ENCODE results near the gene CD6. TPM values are rescaled to one million over a fixed set of nuclear protein-coding genes. Genes with fewer than 3 reads are reported as not detected.
A peak's percentile ranks its signal among the peaks of the same experiment; 100 is the strongest.

Gene CD6
- total RNA-seq, 1 experiment from 2014 or later = not detected

DNA sequence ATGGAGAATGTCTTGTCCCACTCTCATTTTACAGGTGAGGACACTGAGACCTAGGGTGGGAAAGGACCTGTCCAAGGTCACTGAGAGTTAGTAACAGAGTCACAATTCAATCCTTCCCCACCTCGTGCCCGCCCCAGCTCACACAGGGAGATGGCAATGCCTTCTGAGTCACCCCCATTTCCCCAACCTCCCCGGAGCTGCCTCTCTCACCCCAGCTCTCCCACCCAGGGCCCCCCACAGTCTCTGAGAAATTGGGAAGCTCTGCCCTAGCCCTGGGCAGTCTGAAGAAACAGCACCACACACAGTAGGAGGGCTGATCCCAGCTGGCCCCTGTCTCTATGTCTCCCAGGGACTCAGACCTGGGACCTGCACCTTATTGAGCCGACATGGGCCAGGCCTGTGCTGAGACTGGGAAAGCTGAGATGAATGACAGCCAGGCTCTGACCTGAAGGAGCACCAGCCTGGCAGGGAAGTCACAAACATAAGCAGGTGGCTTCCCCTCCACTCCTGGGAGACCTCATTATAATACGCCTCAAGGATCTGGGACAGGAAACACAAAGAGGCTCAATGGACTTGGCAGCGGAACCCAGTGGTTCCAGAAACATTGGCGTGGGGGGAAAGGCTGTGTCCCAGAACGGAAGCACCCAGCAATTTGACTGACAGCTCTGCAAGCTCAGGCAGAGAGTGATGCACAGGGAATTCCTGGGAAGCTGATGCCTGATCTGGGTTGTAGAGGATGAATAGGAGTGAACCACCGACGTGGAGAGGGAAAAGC, 51.0 kb downstream of the CD6 start:
- Histone ChIP-seq H3K23me2 (ENCODE audit: insufficient read length, low read depth, low read length, poor library complexity, severe bottlenecking) (peaks cover 3% of the 10 kb centered on the region), H4K20me1 (ENCODE audit: control insufficient read depth, insufficient read depth, insufficient read length) (no peaks in the 10 kb centered on the region), H3K4ac (ENCODE audit: low read depth, low read length) (no peak overlapping the region), H2AK5ac (ENCODE audit: insufficient read length, low read length) (no peak overlapping the region), H3K79me2 (ENCODE audit: insufficient read depth, low read length) (no peaks in the 10 kb centered on the region), H2AFZ (ENCODE audit: low read length) (no peak overlapping the region), H3K14ac (ENCODE audit: insufficient read depth, low read length) (no peak overlapping the region), H3T11ph (ENCODE audit: low read length) (no peak overlapping the region), H2BK5ac (ENCODE audit: insufficient read length, low read length) (no peak overlapping the region), H3K4me2 (ENCODE audit: insufficient read depth, insufficient read length, low read length) (peak overlapping the region; percentile 9), H4K8ac (replicated peaks; ENCODE audit: insufficient read length, low read depth, low read length) (no peak overlapping the region), H3K79me1 (ENCODE audit: insufficient read depth, low read depth, low read length, poor library complexity, severe bottlenecking) (no peaks in the 10 kb centered on the region), H3K9me3 (ENCODE audit: control insufficient read depth, low read depth, low read length) (no peaks in the 10 kb centered on the region), H3K23ac (ENCODE audit: insufficient read length, low read depth, low read length) (no peak overlapping the region), H3K18ac (ENCODE audit: insufficient read length, low read depth, low read length) (no peak overlapping the region), H2BK15ac (ENCODE audit: low read depth, low read length) (no peak overlapping the region), H2BK120ac (ENCODE audit: low read depth, low read length, poor library complexity, severe bottlenecking) (no peak overlapping the region), H4K91ac (ENCODE audit: insufficient read length, low read depth, low read length) (no peak overlapping the region), H2BK20ac (ENCODE audit: low read depth, low read length, poor library complexity, severe bottlenecking) (no peak overlapping the region), H3K56ac (ENCODE audit: insufficient read length, low read depth, low read length) (no peak overlapping the region), H3K4me1 (ENCODE audit: insufficient read depth, low read length) (no peaks in the 10 kb centered on the region; the same call in 1 of the 2 replicates), H2BK12ac (ENCODE audit: insufficient read length, low read depth, low read length) (no peak overlapping the region), H3K27ac (ENCODE audit: insufficient read length, low read depth, low read length) (no peak overlapping the region), H3K27me3 (ENCODE audit: insufficient read depth, low read length) (peaks cover 3% of the 10 kb centered on the region; the same call in 1 of the 2 replicates), H4K5ac (ENCODE audit: insufficient read length, low read depth, low read length) (no peak overlapping the region), H3K9ac (ENCODE audit: extremely low read depth, insufficient read length, low read length) (no peak overlapping the region)
- TF ChIP-seq, protein P1, sequence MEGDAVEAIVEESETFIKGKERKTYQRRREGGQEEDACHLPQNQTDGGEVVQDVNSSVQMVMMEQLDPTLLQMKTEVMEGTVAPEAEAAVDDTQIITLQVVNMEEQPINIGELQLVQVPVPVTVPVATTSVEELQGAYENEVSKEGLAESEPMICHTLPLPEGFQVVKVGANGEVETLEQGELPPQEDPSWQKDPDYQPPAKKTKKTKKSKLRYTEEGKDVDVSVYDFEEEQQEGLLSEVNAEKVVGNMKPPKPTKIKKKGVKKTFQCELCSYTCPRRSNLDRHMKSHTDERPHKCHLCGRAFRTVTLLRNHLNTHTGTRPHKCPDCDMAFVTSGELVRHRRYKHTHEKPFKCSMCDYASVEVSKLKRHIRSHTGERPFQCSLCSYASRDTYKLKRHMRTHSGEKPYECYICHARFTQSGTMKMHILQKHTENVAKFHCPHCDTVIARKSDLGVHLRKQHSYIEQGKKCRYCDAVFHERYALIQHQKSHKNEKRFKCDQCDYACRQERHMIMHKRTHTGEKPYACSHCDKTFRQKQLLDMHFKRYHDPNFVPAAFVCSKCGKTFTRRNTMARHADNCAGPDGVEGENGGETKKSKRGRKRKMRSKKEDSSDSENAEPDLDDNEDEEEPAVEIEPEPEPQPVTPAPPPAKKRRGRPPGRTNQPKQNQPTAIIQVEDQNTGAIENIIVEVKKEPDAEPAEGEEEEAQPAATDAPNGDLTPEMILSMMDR (conservative IDR thresholded peaks at IDR 0.05) = no peak
- no CpG with 5 or more reads among the region's 10 CpGs for WGBS (ENCODE audit: extremely low coverage, insufficient read length, low lambda C conversion rate)
- no peak for DNase-seq
- peak overlapping the region in 1 of 2 experiments; percentile 71; a peak in 1 of 5 replicates for H3K4me3 Mint-ChIP-seq
- peaks cover 91% of the 10 kb centered on the region for H3K27me3 Mint-ChIP-seq (ENCODE audit: low read depth)
- peaks cover 32 to 47% of the 10 kb centered on the region in 2 experiments for H3K4me1 Mint-ChIP-seq
- H3K9me3 Mint-ChIP-seq = no peaks in the 10 kb centered on the region; a peak in 1 of 5 replicates
- H3K27ac Mint-ChIP-seq = no peak overlapping the region; a peak in 1 of 7 replicates
- H3K36me3 Mint-ChIP-seq (ENCODE audit: insufficient read depth in 1 of 3, low read depth in 3 of 3) = no peaks in the 10 kb centered on the region

Data from H9 (cell line).